ENCODE data around the gene C10orf120.

The C10orf120 gene

DNA sequence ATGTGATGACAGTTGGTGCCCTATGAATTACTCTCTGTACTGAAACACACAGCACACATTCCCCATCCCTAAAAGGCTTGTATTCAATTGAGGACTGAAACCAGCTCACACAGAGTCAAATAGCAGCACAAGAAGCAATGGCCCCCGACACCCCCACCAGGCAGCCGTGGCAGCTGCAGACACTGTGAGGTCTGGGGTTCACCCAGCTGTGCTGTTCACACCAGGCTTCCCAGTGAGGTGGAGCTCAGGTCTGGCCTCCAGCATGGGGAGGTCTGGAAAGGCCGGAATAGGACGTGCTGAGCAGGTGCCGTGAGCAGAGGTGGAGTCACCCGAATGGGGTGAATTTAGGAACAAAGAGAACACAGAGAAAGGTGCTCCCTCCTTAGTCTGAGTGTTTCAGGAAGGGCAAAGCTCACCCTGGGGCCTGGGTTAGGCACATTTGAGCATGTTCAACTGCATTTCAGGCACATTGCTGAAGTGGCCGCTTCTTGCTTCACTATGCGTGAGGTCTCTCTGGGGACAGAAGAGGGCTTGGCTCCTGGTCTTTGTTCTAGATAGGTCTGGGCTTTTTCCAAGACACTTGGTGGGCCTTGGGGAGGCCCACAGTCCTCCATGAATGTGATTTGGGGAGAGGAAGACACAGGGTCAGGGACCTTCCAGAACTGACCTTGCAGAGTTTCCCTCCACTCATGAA, 41.1 kb downstream of the C10orf120 start:
- no peak for DNase-seq

- no peak for DNase-seq
Measured at GRCh38 chr10:122657729-122658128, 41.9 kb downstream of the C10orf120 start.

DNA sequence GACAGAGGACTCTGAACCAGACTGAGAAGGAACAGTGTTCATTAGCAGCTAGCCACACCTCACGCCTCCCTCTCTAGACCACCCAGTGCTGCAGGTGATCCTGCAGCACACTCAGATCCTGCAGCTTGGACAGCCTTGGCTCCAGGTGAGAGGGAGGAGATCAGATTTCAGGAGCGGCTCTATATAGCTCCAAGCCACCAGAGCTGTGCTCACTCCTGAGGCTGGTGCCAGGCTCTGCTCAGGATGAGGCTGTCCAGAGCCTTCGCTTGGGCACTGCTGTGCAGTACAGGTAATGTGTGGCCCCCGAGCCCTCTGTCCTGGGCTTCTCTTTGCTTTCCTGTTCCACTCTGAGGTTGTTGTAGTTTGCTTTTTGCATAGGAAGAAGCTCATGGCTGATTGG, 42.4 kb downstream of the C10orf120 start:
- no peak for DNase-seq

DNA sequence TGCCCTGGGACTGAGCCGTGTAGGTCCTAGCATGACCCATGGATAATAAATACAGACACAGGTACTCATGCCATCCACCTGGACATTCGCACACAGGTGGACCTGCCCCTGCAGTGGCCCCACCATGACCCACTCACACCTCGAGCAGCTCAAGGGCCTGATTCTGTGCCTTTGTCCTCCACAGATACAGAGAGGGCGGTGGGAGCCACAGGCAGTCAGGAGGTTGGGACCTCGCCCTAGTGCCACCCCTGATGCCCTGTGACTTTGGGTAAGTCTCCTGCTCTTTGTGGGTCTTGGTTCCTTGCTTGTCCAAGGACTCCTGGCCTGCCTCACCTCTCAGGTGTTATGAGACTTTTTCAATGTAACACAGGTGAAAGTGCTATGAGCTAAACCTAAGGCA, 42.9 kb downstream of the C10orf120 start:
- DNase-seq = no peak

DNA sequence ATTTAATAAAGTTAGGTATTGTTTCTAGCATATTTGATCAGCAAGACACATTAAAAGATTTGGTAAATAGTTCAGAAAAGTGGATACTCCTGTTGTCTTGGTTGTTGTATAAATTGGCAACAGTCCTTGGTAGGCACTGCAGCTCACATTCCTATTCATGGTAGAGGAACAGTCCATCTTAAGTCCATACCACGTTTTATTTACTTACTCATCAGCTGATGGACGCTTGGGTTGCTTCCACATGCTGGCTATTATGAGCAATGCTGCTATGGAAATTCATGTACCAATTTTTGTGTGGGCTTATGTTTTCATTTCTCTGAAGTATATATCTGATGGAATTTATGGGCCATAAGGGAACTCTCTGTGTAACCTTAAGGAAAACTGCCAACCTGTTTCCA, 43.3 kb downstream of the C10orf120 start:
- DNase-seq = no peak

- no peak for DNase-seq
Measured at GRCh38 chr10:122655524-122656307, 43.9 kb downstream of the C10orf120 start.

- no peak for DNase-seq
Measured at GRCh38 chr10:122650331-122650730, 49.3 kb downstream of the C10orf120 start.

- DNase-seq = no peak
Measured at GRCh38 chr10:122649903-122650302, 49.7 kb downstream of the C10orf120 start.

DNA sequence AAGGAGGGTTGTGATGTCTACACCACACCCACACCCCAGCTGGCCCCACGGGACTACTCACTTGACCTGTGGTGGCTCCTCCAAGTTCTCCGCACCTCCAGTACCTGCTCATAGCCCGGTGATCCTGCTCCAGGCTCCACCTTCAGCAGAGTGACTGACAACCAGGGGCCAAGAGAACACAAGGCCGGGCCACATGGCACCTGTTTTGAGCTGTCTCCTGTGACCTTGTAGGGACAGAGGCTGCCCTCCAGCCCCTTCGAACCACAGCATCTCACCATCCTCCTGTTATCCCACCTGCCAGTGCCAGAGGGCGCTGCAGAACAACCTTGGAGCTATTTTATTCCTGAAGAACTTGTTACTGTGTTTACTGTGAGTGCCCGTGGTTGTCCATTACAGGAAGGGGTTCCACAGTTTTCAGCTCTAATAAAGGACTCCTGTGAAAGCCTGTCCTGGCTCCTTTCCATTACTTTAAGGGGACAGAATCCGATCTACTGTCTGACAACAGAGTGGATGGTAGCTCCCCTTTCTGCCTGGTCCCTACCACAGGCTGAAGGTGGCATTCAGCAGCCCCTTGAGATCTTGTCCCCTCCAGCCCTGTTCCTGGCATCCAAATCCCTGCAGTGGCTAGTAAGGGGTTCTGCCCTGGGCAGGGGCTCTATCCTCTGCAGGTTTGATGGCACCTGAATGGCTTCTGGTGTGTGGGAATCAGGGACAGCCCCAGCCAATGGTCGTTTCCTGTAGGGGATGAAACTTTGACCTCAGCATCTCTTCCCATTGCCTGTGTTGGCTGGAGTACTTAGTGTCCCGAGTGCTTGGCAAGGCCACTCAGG, 50.8 kb downstream of the C10orf120 start:
- no peak for DNase-seq
